EL (cell line): ENCODE measurements around the gene SLC4A8.
"Not testable (repeated sequence)": the region's sequence is repeated elsewhere in the genome, so short reads cannot be mapped to it uniquely, and the experiment has no call there.

Experiments used
- DNase-seq: peaks from one replicate; pipeline ENCODE4 v3.0.0-alpha.2; 2016

Gene SLC4A8

GRCh38 chr12:51482929-51483697, 58.5 kb downstream of the SLC4A8 start:
- peak; percentile 12 for DNase-seq

- no peak for DNase-seq
Observed at GRCh38 chr12:51484119-51484518, 59.5 kb downstream of the SLC4A8 start.

GRCh38 chr12:51488281-51488680, 63.6 kb downstream of the SLC4A8 start:
- DNase-seq, result no peak

GRCh38 chr12:51493281-51493680, 68.7 kb downstream of the SLC4A8 start:
- no peak for DNase-seq

- DNase-seq, result no peak
Observed at GRCh38 chr12:51496895-51497294, 72.3 kb downstream of the SLC4A8 start.

- no peak for DNase-seq
Observed at GRCh38 chr12:51504851-51505250, 80.2 kb downstream of the SLC4A8 start.

GRCh38 chr12:51505360-51506105, 80.9 kb downstream of the SLC4A8 start:
- DNase-seq, result no peak

- DNase-seq, result no peak
Observed at GRCh38 chr12:51507178-51507577, 82.5 kb downstream of the SLC4A8 start.

- DNase-seq, result no peak
Observed at GRCh38 chr12:51508285-51508684, 83.7 kb downstream of the SLC4A8 start.

- no peak for DNase-seq
Observed at GRCh38 chr12:51511546-51512260, 87.1 kb downstream of the SLC4A8 start.

GRCh38 chr12:51512438-51512837, 87.8 kb downstream of the SLC4A8 start:
- DNase-seq, result no peak

GRCh38 chr12:51515037-51515436, 90.4 kb downstream of the SLC4A8 start:
- DNase-seq, result not testable (repeated sequence)

- DNase-seq, result no peak
Observed at GRCh38 chr12:51517316-51517715, 92.7 kb downstream of the SLC4A8 start.

- DNase-seq, result no peak
Observed at GRCh38 chr12:51517800-51518199, 93.2 kb downstream of the SLC4A8 start.

GRCh38 chr12:51519755-51520154, 95.1 kb downstream of the SLC4A8 start:
- no peak for DNase-seq

GRCh38 chr12:51520576-51521325, 96.1 kb downstream of the SLC4A8 start:
- DNase-seq, result no peak

- no peak for DNase-seq
Observed at GRCh38 chr12:51521554-51522276, 97.1 kb downstream of the SLC4A8 start.

GRCh38 chr12:51522696-51523095, 98.1 kb downstream of the SLC4A8 start:
- DNase-seq, result no peak

- no peak for DNase-seq
Observed at GRCh38 chr12:51524386-51524901, 99.8 kb downstream of the SLC4A8 start.

GRCh38 chr12:51525518-51525917, 100.9 kb downstream of the SLC4A8 start:
- DNase-seq, result no peak

- DNase-seq, result no peak
Observed at GRCh38 chr12:51527966-51528365, 103.3 kb downstream of the SLC4A8 start.
